Measurements from ENCODE around the gene SLAMF6.
"Not testable (repeated sequence)": the region's sequence is repeated elsewhere in the genome, so short reads cannot be mapped to it uniquely, and the experiment has no call there.

SLAMF6 gene

GRCh38 chr1:160560806-160561205 is 37.8 kb upstream of the SLAMF6 start:
- no peak overlapping the region for H3K4me3 ChIP-seq (ENCODE audit: insufficient read depth, low read length, poor library complexity, severe bottlenecking)
- H3K9ac ChIP-seq (ENCODE audit: low read length): no peak overlapping the region
- H2AFZ ChIP-seq (ENCODE audit: low read depth, low read length, severe bottlenecking): no peak overlapping the region
- H3F3A ChIP-seq (ENCODE audit: insufficient read depth): no peaks in the 10 kb centered on the region
- H3K9me3 ChIP-seq (ENCODE audit: insufficient read depth, low read length): no peaks in the 10 kb centered on the region
- H3K4me2 ChIP-seq (ENCODE audit: low read depth, low read length, poor library complexity, severe bottlenecking): no peak overlapping the region
- no peaks in the 10 kb centered on the region for H4K20me1 ChIP-seq (ENCODE audit: low read depth, low read length)
- no peaks in the 10 kb centered on the region for H3K9me2 ChIP-seq (replicated peaks; ENCODE audit: insufficient read depth, low read length)
- H3K36me3 ChIP-seq (ENCODE audit: low read length): peaks cover 6% of the 10 kb centered on the region
- H3K79me2 ChIP-seq (ENCODE audit: insufficient read depth, low read length): no peaks in the 10 kb centered on the region
- no peaks in the 10 kb centered on the region for H3K27me3 ChIP-seq (ENCODE audit: low read length)
- H3K27ac ChIP-seq (ENCODE audit: low read depth, low read length): no peak overlapping the region
- TF ChIP-seq EZH2phosphoT487 (conservative IDR thresholded peaks at IDR 0.05; ENCODE audit: low read length): no peak
- TF ChIP-seq CTCF (IDR thresholded peaks at IDR 0.05; ENCODE audit: insufficient read depth, low read length, poor library complexity, severe bottlenecking): no peak

DNA sequence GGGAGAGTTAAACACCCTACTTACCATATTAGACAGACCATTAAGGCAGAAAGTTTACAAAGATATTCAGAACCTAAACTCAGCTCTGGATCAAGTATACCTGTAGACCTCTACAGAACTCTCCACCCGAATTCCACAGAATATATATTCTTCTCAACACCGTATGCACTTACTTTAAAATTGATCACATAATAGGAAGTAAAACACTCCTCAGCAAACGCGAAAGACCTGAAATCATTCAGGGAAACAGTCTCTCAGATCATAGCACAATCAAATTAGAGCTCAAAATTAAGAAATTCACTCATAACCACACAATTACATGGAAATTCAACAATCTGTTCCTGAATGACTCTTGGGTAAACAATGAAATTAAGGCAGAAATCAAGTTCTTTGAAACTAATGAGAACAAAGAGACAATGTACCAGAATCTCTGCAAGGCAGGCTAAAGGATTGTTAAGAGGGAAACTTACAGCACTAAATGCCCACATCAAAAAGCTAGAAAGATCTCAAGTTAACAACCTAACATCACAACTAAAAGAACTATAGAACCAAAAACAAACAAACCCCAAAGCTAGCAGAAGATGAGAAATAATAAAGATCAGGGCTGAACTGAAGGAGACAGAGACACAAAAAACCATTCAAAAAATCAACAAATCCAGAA is 37.1 kb upstream of the SLAMF6 start:
- Histone ChIP-seq H3K9me3 (ENCODE audit: insufficient read depth, low read length) (no peaks in the 10 kb centered on the region), H3F3A (ENCODE audit: insufficient read depth) (no peaks in the 10 kb centered on the region), H3K27me3 (ENCODE audit: low read length) (no peaks in the 10 kb centered on the region), H3K9ac (ENCODE audit: low read length) (no peak overlapping the region), H3K4me3 (ENCODE audit: insufficient read depth, low read length, poor library complexity, severe bottlenecking) (no peak overlapping the region), H3K27ac (ENCODE audit: low read depth, low read length) (no peak overlapping the region), H4K20me1 (ENCODE audit: low read depth, low read length) (no peaks in the 10 kb centered on the region), H3K9me2 (replicated peaks; ENCODE audit: insufficient read depth, low read length) (no peaks in the 10 kb centered on the region), H3K36me3 (ENCODE audit: low read length) (peaks cover 6% of the 10 kb centered on the region), H3K79me2 (ENCODE audit: insufficient read depth, low read length) (no peaks in the 10 kb centered on the region), H3K4me2 (ENCODE audit: low read depth, low read length, poor library complexity, severe bottlenecking) (no peak overlapping the region), H2AFZ (ENCODE audit: low read depth, low read length, severe bottlenecking) (no peak overlapping the region)
- TF ChIP-seq CTCF (IDR thresholded peaks at IDR 0.05; ENCODE audit: insufficient read depth, low read length, poor library complexity, severe bottlenecking) (no peak), EZH2phosphoT487 (conservative IDR thresholded peaks at IDR 0.05; ENCODE audit: low read length) (no peak)

DNA sequence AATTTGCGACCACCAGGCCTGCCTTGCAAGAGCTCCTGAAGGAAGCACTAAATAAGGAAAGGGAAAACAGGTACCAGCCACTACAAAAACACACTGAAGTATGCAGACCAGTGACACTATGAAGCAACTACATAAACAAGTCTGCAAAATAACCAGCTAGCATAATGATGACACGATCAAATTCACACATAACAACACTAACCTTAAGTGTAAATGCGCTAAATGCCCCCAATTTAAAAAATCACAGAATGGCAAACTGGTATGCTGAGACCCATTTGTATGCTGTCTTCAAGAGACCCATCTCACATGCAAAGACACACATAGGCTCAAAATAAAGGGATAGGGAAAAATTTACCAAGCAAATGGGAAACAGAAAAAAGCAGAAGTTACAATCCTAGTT is 36.4 kb upstream of the SLAMF6 start:
- not testable (repeated sequence) for H3K36me3 ChIP-seq (ENCODE audit: low read length); H3K27me3 ChIP-seq (ENCODE audit: low read length); H2AFZ ChIP-seq (ENCODE audit: low read depth, low read length, severe bottlenecking); H3F3A ChIP-seq (ENCODE audit: insufficient read depth); H3K27ac ChIP-seq (ENCODE audit: low read depth, low read length); H3K4me3 ChIP-seq (ENCODE audit: insufficient read depth, low read length, poor library complexity, severe bottlenecking); H3K9me3 ChIP-seq (ENCODE audit: insufficient read depth, low read length); H3K79me2 ChIP-seq (ENCODE audit: insufficient read depth, low read length); H3K4me2 ChIP-seq (ENCODE audit: low read depth, low read length, poor library complexity, severe bottlenecking); H4K20me1 ChIP-seq (ENCODE audit: low read depth, low read length); H3K9me2 ChIP-seq (replicated peaks; ENCODE audit: insufficient read depth, low read length); H3K9ac ChIP-seq (ENCODE audit: low read length)

GRCh38 chr1:160558660-160559380 is 35.8 kb upstream of the SLAMF6 start:
- Histone ChIP-seq H2AFZ (ENCODE audit: low read depth, low read length, severe bottlenecking) (no peak overlapping the region), H3K4me3 (ENCODE audit: insufficient read depth, low read length, poor library complexity, severe bottlenecking) (no peak overlapping the region), H3K9me2 (replicated peaks; ENCODE audit: insufficient read depth, low read length) (no peaks in the 10 kb centered on the region)

More at GRCh38 chr1:160558660-160559380, 35.8 kb upstream of the SLAMF6 start:
- Histone ChIP-seq H3K9ac (ENCODE audit: low read length) (no peak overlapping the region), H3K9me3 (ENCODE audit: insufficient read depth, low read length) (no peaks in the 10 kb centered on the region), H3K4me2 (ENCODE audit: low read depth, low read length, poor library complexity, severe bottlenecking) (no peak overlapping the region), H3K27me3 (ENCODE audit: low read length) (no peaks in the 10 kb centered on the region), H3F3A (ENCODE audit: insufficient read depth) (no peaks in the 10 kb centered on the region), H3K36me3 (ENCODE audit: low read length) (peaks cover 4% of the 10 kb centered on the region), H3K27ac (ENCODE audit: low read depth, low read length) (no peak overlapping the region), H3K79me2 (ENCODE audit: insufficient read depth, low read length) (no peaks in the 10 kb centered on the region), H4K20me1 (ENCODE audit: low read depth, low read length) (no peaks in the 10 kb centered on the region)
- TF ChIP-seq EZH2phosphoT487 (conservative IDR thresholded peaks at IDR 0.05; ENCODE audit: low read length) (no peak), CTCF (IDR thresholded peaks at IDR 0.05; ENCODE audit: insufficient read depth, low read length, poor library complexity, severe bottlenecking) (no peak)
